Osteoblast (primary cell): ENCODE measurements around the gene NFKBIZ. TPM values are rescaled to one million over a fixed set of nuclear protein-coding genes. Genes with fewer than 3 reads are reported as not detected.

ENCODE experiments used
- DNase-seq: peaks from one replicate; pipeline ENCODE4 v3.0.0; 2011; ENCODE audit warnings: low spot score, mixed read lengths; ENCODE audit not compliant: insufficient read length; ENCODE audit errors: missing footprints
- H2AFZ ChIP-seq: 2 replicates; pipeline ENCODE4 v1.6.0; 2011; ENCODE audit warnings: mild to moderate bottlenecking, low read length
- H3K27ac ChIP-seq: 2 replicates; pipeline ENCODE4 v1.5.1; 2011; ENCODE audit warnings: mild to moderate bottlenecking, low read depth, low read length, moderate library complexity
- H3K27me3 ChIP-seq: 2 replicates; pipeline ENCODE4 v1.6.0; 2012; ENCODE audit warnings: mild to moderate bottlenecking, control low read depth, inconsistent platforms, low read length, moderate library complexity; ENCODE audit not compliant: insufficient read depth
- H3K36me3 ChIP-seq: 2 replicates; pipeline ENCODE4 v1.5.1; 2011; ENCODE audit warnings: mild to moderate bottlenecking, low read length, control low read depth, moderate library complexity; ENCODE audit not compliant: insufficient read depth
- H3K4me1 ChIP-seq: 2 replicates; pipeline ENCODE4 v1.5.1; 2011; ENCODE audit warnings: mild to moderate bottlenecking, low read length, control low read depth, moderate library complexity; ENCODE audit not compliant: insufficient read depth
- H3K4me2 ChIP-seq: 2 replicates; pipeline ENCODE4 v1.6.0; 2011; ENCODE audit warnings: mild to moderate bottlenecking, low read length; ENCODE audit not compliant: insufficient read depth
- H3K4me3 ChIP-seq: fragments of 200-600 bp; sonication (generic); 3 replicates; pipeline ENCODE4 v1.5.1; 2012; ENCODE audit warnings: mild to moderate bottlenecking, low read length, inconsistent platforms; ENCODE audit not compliant: insufficient read depth
- H3K79me2 ChIP-seq: 2 replicates; pipeline ENCODE4 v1.6.0; 2012; ENCODE audit warnings: mild to moderate bottlenecking, low read length, control low read depth, inconsistent platforms; ENCODE audit not compliant: insufficient read depth
- H3K9me3 ChIP-seq: 2 replicates; pipeline ENCODE4 v1.5.1; 2011; ENCODE audit warnings: low read depth, low read length, control low read depth
- H4K20me1 ChIP-seq: 2 replicates; pipeline ENCODE4 v1.6.0; 2012; ENCODE audit warnings: mild to moderate bottlenecking, low read length, control low read depth; ENCODE audit not compliant: insufficient read depth
- total RNA-seq: library from RNA; depleted of rRNA; stranded (reverse); fragments of >200 nt; gene quantifications from 2 replicates; pipeline ENCODE4 v1.2.3, GENCODE V29; 2012
- TF ChIP-seq, protein P1 (sequence below): IDR thresholded peaks from 2 replicates; pipeline ENCODE4 v1.5.1; 2011; ENCODE audit warnings: mild to moderate bottlenecking, low read depth, low read length, moderate library complexity; ENCODE audit errors: extremely low read depth

NFKBIZ gene
- total RNA-seq, 1 donor = 55.0 TPM

DNA sequence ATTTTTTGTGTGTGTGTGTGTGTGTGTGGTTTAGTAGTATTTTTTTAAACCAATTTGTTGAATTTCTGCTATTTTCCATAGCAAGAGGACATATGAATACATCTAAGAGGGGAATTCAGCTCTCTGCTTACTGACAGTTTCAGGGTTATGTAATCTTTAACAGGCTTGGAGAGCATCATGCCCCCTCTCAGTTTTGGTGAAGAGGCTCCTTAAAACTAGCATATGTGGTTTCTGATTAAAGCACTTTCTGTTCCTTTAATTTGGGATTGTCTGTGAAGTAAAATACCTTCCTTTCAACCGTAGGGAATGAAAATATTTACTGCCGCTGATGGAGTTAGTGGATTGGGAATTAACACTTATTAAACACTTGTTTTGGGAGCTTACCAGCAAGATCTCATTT lies 19.4 kb upstream of the NFKBIZ start:
- no peak for DNase-seq
- Histone ChIP-seq H2AFZ (no peak overlapping the region), H3K4me1 (peaks cover 30% of the 10 kb centered on the region), H3K9me3 (no peaks in the 10 kb centered on the region), H3K27ac (no peak overlapping the region), H3K36me3 (no peaks in the 10 kb centered on the region), H3K4me2 (no peak overlapping the region), H3K79me2 (peaks cover 3% of the 10 kb centered on the region), H4K20me1 (no peaks in the 10 kb centered on the region), H3K4me3 (no peak overlapping the region), H3K27me3 (no peaks in the 10 kb centered on the region)
- TF ChIP-seq, protein P1, sequence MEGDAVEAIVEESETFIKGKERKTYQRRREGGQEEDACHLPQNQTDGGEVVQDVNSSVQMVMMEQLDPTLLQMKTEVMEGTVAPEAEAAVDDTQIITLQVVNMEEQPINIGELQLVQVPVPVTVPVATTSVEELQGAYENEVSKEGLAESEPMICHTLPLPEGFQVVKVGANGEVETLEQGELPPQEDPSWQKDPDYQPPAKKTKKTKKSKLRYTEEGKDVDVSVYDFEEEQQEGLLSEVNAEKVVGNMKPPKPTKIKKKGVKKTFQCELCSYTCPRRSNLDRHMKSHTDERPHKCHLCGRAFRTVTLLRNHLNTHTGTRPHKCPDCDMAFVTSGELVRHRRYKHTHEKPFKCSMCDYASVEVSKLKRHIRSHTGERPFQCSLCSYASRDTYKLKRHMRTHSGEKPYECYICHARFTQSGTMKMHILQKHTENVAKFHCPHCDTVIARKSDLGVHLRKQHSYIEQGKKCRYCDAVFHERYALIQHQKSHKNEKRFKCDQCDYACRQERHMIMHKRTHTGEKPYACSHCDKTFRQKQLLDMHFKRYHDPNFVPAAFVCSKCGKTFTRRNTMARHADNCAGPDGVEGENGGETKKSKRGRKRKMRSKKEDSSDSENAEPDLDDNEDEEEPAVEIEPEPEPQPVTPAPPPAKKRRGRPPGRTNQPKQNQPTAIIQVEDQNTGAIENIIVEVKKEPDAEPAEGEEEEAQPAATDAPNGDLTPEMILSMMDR = no peak

DNA sequence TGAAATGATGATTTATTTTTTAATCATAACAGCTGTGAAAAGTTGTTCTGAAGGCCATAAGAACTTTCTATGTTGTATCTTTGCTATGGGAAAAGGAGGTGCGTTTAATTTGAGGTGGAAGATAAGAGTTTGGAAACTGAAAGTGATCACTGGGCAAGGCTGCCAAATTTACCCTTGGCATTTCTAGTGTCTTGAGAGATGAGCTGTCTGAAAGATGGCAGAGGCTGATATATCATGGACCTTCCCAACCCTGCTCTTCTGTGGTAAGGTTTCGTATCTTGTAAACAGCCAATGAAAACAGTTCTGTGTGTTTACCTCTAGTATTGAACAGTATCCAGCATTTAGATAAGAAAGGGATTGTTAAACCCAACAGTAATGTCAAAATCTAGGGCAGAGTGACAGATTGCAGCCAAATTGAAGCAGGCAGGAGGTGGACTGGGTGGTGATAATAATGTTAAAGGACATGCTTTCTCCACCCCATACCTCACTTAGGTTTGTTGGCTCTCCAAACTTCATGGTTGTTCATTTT lies 15.8 kb upstream of the NFKBIZ start:
- no peak overlapping the region for H3K27ac ChIP-seq
- H4K20me1 ChIP-seq = no peaks in the 10 kb centered on the region
- no peaks in the 10 kb centered on the region for H3K9me3 ChIP-seq
- no peak overlapping the region for H3K4me3 ChIP-seq
- H2AFZ ChIP-seq = no peak overlapping the region
- no peak for DNase-seq
- peaks cover 11% of the 10 kb centered on the region for H3K4me1 ChIP-seq
- TF ChIP-seq, protein P1 = no peak
- H3K4me2 ChIP-seq = no peak overlapping the region
- H3K27me3 ChIP-seq = no peaks in the 10 kb centered on the region
- no peaks in the 10 kb centered on the region for H3K36me3 ChIP-seq
- H3K79me2 ChIP-seq = peaks cover 5% of the 10 kb centered on the region

- TF ChIP-seq, protein P1 = no peak
- peaks cover 2% of the 10 kb centered on the region for H3K79me2 ChIP-seq
- H4K20me1 ChIP-seq = no peaks in the 10 kb centered on the region
- H3K27me3 ChIP-seq = no peaks in the 10 kb centered on the region
- no peak overlapping the region for H3K27ac ChIP-seq
- H3K9me3 ChIP-seq = no peaks in the 10 kb centered on the region
- H3K4me2 ChIP-seq = no peak overlapping the region
- H2AFZ ChIP-seq = no peak overlapping the region
- H3K4me1 ChIP-seq = no peaks in the 10 kb centered on the region
- no peaks in the 10 kb centered on the region for H3K36me3 ChIP-seq
- H3K4me3 ChIP-seq = no peak overlapping the region
- no peak for DNase-seq
These were observed 13.6 kb upstream of the NFKBIZ start for GRCh38 chr3:101835676-101836075.

- Histone ChIP-seq H3K4me1 (no peaks in the 10 kb centered on the region), H2AFZ (no peak overlapping the region), H3K9me3 (no peaks in the 10 kb centered on the region), H3K27me3 (no peaks in the 10 kb centered on the region), H3K4me3 (no peak overlapping the region), H3K79me2 (peaks cover 2% of the 10 kb centered on the region), H4K20me1 (no peaks in the 10 kb centered on the region), H3K36me3 (no peaks in the 10 kb centered on the region), H3K4me2 (no peak overlapping the region), H3K27ac (no peak overlapping the region)
- TF ChIP-seq, protein P1 = no peak
- DNase-seq = no peak
These were observed 13.2 kb upstream of the NFKBIZ start for GRCh38 chr3:101836160-101836559.
